Measurements from ENCODE around the gene FGG.

FGG gene

DNA sequence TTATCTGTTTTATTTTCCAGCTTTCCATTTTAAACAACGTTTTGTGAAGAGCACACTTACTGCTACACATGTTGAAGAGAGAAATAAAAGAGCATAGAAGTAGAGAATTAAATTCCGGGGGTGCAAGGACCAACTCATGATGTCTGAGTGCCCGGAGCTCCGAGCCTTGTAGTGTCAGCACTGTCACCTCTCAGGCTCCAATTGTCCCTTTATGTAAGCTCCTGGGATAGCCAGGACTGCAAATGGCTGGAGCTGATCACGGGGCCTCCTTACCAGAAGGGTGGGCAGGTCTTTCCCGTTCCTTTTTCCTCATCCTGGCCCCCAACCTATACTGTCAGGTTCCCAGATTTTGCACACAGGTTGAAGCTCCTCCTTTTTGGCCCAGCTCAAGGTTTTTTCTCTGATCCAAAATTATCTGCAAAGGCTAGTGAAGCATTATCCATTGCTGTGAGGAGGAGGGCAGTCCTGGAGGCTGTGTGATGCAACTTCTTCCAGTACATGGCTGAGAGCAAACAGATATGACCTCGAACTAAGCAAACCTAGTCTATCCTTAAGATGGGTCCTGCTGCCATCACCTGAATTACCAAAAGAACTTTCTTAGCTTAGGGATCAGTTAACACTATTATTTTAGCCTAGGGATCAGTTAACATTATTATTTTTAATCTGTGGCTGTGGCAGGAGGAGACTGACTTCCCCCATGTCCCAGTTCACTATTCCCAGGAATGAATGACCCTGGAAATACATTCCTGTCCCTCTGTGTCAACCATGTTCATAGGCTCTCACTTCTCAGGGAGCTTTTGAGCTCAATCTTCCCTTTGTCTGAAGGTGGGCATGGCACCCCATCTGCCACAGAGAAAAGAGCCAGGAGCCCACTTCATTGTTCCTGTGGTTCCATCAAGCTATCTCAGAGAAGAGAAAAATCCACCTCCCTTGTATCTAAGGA, at the start of gene FGG:
FGG (minus strand) TSS at position 185 of the 943 bp plus-strand sequence; CDS start at position 138, 47 bp downstream.
- DNase-seq: no peak

DNA sequence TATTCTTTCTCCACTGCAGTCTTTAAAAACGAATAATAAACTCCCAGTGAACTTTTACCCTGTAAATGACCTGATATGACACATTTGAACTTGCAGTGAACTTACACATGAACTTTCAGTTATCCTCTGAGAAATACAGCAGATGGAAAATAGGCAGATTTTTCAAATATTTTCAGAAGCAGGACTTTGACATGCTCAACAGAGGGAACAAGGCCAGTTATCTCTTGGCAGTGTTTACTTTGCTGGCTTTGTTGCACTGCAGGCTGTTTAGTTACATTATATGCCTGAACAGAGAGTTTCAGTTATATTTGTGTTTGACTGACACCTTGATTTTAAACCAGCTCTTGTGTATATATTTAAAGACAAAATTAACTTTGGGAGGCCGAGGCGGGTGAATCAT, 47.6 kb upstream of the FGG start:
- no peak for DNase-seq

DNA sequence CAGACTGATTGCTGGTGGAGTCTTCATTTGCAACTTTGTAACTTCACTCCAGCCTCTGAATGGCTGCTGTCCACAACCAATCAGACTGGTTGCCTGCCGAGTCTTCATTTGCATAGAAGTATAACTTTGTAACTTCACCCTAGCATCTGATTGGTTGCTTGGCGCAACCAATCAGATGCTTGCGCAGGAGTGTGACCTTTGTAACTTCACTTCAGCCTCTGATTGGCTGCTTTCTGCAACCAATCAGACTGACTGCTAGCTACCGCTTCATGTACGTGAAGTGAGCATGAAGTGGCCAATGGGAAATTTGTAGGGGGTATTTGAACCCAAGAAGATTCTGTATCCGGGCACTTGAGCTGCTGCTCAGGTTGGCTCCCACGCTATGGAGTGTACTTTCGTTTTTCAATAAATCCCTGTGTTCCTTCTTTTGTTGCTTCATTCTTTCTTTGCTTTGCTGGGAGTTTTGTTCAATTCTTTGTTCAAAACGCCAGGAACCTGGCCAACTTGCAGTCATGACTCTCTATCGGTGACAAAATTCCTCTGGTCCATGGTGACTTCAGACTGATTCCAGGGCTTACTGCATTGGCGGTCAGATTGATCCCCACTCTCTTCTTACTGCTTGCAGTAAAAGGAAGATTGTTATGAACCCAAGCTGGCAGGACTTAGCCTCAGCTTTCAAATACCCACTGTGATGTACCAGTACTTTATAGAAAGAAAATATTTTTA, 46.4 kb upstream of the FGG start:
- DNase-seq: no peak

DNA sequence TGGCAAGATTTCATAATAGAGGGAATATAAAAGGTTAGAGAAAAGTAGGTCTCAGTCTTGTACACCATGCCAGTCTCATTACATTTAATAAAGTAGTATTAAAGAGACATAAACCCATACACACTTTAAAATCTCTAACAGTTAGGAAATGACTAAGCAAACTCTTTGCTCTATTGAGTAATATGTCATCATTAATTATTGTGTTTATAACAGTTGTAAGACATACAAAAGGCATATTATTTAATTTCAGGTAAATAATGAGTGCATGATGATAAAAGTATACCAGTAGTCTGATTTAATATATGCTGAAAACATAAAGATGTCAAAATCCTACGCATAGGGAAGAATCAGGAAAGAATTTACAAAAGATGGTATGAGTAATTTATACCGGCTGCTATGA, 31.0 kb upstream of the FGG start:
- no peak for DNase-seq

DNA sequence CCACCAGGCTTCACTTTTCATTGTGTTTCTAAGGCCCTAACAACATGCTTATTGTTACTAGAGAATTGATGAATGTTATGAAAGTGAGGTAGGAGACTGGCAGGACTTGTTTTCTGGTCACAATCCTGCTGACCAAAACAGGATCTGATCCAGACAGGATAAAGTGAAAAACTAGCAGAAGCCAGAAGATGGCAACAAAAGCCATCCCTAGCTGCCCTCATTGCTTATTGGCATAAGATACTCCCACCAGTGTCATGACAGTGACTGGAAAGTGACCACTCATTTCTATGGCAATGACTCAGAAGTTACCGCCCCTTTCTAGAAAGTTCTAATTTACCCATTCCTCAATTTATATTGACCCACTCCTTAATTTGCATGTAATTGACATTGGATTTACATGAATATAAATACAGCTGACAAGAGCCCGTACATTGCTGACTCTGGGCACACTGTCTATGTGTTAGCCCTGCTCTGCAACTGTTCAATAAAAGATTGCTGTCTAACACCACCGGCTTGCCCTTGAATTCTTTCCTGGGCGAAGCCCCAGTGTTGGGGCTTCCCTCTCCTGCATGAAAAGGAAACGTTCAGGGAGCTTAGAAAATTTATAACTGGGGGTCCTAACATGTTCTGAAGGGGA, 30.0 kb upstream of the FGG start:
- DNase-seq: no peak

DNA sequence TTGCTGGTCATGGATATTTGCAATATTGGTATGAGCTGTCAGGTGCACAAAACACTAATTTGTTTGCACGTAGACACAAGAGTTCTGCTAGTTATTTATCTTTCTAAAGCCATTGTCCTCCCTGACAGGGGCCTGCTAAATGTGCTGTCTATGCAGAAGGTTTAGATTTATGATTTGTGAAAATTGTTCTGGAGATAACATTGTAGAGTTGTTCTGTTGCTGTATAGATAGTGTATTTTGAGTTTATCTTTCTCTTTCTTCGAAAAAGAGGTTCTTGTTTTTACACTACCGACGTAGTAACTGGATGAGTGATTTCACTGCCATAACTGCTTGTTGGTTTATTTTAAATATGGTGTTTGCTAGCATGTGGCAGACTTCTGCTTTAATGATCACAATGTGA, 28.5 kb upstream of the FGG start:
- DNase-seq: no peak

DNA sequence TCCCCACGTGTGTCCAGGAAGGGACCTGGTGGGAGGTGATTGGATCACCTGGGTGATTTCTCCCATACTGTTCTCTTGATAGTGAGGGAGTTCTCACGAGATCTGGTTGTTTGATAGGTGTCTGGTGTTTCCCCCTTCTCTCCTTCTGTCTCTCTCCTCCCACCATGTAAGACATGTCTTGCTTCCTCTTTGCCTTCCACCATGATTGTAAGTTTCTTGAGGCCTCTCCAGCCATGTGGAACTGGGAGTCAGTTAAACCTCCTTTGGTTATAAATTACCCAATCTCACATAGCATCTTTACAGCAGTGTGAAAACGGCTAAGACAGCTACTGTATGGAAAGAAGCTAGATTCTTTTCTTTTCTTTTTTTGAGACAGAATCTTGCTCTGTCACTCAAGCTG, 21.6 kb upstream of the FGG start:
- no peak for DNase-seq

DNA sequence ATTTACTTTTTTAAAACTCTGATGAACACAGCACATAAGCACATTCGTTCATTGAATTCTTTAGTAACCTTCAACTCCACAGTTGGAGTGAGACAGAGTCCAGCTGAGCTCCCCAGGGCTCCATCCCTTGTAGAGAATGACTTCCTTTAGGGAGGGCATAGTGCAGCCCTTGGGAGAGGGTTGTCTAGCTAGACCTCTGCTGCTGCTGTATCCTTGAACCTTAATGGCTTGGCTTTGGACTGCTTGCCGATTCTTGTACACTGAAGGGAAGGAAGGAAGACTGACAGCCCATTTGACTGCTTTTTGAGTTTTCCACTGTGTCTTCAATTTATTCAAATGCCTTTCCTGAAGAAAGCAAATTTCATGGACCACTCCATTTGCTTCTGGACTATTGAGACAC, 19.4 kb upstream of the FGG start:
- DNase-seq: no peak

DNA sequence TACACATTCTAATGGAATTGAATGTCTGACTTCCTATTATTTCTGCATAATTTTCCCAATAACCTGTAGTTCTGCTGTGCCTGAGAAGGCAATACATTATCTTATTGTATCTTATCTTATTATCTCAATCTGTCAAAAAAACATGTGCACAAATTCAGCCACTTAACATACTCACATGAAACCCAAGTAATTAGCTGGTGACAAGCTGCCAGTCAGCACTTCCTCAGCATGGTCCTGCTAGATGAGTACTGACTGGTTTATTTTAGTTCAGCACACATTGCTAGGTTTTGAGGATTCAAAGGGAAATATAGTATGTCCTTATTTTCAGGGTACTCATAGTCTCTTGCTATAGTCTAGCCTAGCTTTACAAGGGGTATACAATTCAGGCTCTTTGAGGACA, 17.9 kb upstream of the FGG start:
- no peak for DNase-seq

DNA sequence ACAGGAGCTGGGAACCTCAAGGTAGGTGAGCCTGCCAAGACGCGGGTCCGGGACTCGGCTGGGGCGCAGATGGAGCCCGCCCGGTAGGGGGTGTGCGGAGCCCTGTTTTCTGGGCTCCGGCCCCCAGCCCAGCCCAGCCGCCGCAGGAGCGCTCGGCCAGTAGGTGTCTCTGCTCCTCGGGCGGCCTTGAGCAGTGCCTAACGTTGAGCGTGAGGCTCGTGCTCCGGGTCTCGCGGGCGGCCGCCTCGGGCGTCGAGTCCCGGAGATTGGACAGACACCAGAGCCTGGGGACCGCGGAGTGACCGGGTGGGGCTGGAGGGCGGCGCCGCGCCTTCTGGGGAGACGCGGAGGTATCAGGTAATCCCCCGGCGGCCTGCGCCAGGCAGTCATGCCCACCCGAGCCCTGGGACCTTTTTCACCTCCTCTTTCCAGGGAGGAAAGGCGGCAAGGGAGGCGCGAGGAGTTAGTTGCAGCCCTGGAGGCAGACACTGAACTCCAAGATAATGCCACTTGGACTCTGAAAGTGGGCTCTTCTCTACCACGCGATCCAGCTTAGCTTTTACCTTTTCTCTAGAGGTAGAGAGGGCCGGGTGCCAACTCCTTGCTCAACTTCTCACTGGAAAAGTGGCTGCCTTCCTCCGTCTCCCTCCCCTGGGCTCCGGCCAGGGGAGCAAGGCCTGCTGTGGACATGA, 14.5 kb upstream of the FGG start:
- peak; percentile 31 for DNase-seq

DNA sequence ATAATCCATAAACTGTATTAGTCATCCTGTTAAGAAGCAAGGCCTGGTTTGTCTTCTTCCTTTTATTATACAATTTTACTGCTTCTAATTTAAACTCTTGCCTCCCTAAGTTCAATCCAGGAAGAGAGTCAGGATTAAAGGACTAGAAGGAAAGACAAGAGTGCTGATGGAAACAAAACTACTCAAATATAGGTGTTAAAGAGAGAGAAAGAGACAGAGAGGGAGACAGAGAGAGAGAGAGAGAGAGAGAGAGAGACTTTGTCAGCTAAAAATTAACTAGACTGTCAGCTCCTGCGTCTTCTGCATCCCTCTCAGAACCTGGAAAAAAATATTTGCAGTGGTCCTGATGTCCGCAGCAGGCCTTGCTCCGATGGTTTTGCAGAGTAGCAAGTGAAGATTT, 13.5 kb upstream of the FGG start:
- no peak for DNase-seq

DNA sequence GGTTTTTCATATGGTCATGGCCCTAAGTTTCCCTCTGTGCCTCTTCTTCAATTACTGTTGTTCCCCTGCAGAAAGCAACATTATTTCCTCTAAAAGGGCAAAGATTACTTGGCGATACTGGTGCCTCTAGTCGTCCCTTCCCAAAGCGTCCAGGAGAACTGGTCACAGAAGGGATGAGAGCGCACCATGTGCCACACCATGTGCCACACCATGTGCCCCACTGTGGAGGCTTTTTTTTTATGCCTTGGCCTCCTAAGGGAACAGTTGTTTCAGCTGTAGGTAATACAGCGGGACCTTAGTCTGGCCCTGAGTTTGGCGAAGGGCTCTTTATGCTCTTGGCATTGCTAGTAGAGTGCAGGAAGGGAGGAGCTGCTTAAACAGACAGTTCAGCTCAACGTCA, 11.5 kb upstream of the FGG start:
- DNase-seq: no peak

DNA sequence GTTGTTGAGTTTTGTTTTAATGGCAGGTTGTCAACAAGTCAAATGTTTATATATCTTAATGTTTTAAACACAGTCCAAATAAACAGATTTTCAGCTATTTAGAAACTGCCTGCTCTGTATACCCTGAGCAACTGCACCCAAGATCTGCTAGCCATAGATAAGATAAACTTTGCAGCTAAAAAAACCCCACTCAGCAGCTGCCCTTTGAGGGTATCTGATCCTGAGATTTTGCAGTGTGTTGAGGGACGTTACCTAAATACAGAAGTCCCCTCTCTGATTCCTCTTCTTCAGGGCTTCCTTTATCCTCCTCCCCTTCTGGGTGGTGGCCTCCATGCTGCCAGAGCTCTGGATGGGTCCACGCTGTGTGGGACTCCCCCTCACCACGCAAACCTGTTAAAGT, 11.0 kb upstream of the FGG start:
- DNase-seq: no peak

DNA sequence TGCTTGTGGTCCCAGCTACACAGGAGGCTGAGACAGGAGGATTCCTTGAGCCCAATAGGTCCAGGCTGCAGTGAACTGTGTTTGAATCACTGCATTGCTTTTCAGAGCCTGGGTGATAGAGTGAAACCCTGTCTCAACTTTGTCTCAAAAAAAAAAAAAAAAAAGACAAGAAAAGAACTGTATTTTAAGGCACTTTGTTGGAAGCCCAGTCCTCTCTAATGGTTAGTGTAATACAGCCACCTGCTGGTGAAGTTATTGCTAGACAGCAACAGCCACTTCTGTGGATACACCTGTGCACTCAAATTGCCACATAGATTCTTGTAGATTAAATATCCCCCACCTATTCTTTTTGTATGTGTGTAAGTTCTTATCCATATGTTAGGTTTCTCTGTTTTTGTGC, 10.1 kb upstream of the FGG start:
- DNase-seq: peak; percentile 49

DNA sequence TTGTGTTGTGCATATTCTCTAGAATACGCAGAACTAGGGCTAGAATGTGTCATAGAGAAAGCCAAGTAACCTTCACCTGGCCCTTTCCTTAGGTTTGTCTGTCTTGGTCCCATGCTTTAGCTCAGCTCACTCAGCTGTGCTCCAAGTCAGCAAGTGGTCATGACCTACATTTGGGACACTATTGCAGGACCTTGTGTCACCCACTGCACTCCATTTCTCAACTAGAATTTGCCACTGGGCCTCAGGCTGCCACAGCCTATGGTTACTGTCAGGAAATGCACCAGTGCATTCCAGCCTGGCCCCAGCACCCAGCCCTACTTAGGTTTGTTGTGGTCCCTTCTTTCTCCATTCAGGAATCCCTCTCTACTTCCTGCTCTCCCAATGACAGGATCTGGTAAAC, 7.7 kb upstream of the FGG start:
- no peak for DNase-seq

DNA sequence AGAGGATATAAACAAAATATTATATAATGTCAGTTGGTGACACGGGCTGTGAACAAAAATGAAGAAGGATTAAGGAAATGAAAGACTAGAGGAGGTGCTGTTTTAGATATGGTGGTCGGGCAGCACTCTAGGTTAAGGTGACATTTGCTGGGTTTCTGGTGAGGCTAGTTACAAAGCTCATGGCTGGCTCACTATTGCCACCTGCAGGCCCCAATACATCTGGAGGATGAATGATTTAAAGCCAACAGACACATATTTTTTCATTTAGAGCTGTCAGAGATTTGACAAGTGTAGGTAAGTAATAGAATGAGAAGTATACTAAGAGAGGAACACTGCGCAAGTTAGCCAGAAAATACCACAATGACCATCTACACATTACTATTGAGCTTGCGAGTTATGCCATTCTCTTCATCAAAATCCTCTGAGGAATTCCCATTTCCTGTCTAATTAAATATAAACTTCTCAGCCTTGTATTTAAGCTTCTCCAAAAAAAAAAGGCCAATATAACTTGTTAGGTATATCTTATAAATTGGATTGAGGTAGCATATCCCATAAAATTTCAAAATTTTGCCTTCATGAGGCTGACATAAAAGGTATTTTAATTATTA, 6.4 kb upstream of the FGG start:
- peak; percentile 56 for DNase-seq

DNA sequence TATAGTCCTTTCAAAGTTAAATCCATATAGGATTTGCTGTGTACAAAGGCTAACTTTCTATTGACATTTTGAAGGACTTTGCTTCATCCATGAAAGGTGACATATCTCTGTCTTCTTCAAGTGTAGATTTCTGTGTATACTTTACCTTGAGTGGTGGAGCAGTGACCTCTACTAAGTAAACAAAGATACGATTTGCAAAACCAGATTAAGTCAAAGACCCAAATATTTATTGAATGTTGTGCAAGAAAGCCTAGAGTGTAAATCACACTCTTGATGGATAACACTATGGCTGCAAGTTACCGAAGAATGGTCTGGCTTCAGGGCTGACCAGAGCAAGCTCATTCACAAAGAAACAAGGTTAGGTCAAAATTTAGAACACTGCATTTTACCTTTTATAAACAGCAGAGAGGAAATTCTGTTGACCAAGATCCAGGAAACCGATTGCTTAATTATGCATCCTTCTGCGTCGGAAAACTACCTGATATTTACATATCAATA, 5.4 kb upstream of the FGG start:
- DNase-seq: no peak

DNA sequence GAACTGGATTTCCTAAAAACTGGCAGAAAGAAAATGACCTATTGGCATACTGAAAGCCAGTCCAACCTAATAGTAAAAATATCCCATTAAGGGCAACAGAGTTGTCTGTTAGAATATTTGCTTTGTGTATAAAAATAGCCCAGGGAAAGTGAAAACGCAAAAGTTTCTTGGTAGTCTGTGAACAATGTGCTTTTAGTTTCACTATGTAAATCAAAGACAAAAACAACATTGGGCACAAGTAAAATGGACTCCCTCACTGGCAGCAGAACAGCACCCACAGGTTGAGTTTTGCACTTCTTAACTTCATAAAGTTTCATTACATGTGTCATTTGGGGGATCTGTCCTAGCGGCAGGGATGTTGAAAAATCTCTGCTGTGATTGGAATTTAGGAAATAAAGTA, 4.3 kb upstream of the FGG start:
- DNase-seq: no peak

DNA sequence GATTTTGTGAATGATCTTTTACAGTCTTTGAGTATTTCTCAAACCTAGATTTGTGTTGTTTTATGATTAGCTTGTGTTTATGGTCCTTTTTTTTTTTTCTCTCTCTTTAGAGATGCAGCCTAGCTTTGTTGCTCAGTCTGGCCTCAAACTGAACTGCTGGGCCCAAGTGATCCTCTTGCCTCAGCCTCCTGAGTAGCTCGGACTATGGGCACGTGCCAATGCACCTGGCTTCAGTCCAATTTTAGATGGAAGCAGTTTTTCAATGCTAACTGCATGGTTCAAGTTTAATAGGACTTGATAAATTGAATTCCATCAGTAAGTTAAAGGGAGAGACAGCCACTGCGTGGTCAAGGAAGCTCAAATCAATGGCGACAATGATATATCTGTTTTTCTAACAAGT, 3.8 kb upstream of the FGG start:
- no peak for DNase-seq

DNA sequence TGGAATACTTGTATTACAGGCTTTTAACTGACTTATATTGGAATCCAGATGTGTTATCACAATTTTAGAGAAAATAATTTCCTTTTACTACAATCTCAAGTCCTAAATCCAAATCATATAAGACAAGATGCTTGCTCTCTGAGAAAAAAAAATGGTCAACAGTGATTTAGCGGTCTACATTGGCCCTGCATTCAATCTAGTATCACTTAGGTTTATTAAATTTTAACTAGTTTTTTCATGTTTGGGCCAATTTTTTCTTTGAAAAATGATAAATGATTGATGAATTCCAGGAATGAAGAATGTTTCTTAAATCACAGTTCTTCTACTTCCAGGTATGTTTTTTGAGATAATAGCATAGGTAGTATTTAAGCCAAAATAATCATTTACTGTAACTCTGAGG, 2.8 kb upstream of the FGG start:
- DNase-seq: no peak

DNA sequence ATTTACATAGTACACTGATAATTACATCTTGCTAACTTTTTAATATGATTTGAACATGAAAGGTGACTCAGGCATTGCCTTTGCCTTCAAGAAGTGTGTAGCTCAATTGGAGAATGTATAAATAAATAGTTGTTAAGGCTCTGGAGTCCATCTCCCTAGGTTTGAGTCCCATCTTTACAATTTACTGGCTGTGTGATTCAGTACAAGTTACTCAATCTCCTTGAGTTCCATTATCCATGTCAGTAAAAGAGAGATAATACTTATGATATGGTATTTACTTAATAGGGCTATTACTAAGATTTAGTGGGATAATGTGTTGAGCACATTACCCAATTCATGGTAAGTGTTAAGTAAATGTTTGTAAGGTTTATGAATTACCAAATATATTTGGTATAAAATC, 1.9 kb upstream of the FGG start:
- no peak for DNase-seq

DNA sequence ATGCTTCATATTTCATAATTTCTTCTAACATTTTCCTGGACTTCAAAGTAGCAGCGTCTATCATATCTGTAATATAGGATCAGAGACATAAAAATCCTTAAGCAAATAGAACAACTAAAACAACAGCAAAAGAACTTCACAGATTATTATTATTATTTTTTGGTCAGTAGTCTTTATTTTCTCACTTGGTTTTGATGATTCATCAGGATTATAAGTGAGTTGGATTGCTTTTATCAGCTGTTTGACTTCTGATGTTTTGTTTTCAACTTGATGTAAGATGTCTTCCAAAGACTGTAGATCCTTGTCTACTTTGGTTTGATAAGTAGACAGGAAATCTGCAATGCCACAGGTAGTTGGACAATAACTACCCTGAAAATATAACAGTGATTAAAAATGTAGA, 623 bp downstream of the FGG start:
- no peak for DNase-seq

DNA sequence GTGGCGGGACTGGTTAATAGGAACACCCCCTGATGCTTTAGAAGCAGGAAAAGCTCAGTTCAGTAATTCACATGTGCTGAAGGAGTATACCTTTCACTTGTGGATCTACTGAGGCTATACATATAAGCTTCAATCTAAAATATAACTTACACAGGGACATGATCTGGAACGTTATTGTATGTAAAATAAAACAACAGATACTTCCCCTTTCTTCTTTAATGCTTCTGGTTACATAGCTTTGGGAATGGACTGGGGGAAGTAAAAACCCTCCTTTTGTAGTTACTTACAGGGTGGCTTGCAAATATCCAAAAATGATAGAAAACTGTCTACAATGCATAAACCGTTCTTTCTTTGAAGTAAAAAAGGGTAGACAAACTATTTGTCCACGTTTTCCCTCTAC, 1.9 kb downstream of the FGG start:
- DNase-seq: no peak

All from CD4-positive, alpha-beta T cell treated with Interleukin-10 for 1 hour (primary cell).